HK-2 (cell line): ENCODE measurements around the gene RAB20.
"Not testable (repeated sequence)": the region's sequence is repeated elsewhere in the genome, so short reads cannot be mapped to it uniquely, and the experiment has no call there.

ENCODE experiments used
- DNase-seq: peaks from one replicate; pipeline ENCODE4 v3.0.0-alpha.2; 2018; ENCODE audit not compliant: unreplicated experiment

Gene RAB20

DNA sequence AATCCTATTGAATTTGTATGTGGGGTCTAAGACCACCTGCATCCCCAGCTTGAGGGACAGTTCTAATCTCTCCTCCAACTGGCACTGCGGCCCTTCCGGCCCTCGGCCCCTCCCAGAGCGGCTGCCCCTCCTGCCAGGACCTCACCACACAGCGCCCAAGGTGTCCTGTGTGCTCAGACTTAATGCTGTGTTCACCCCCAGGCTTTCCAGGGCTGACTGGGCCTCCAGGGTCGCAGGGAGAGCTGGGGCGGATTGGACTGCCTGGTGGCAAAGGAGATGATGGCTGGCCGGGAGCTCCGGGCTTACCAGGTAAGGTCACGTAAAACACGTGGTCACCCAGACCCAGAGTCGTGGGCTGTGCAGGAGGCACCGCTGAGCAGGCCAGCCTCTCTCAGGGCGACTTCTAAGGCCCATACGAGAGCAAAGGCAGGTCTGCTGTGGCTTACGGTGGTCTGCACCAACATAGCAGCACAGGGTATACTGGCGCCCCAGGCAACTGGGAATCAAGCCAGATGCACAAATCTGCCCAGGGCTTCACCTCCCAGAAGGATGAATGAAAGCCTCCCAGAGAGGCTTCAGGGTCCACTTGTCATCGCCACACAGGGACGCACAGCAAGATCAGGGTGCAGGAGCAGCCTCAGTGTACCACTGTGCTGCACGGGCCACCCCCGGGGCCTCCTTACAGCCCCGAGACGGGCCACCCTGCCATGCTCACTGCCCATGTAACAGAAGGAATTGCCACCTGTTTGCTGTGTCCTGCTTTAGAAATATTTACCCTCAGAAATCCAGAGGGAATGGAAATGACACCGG lies 69.4 kb downstream of the RAB20 start:
- no peak for DNase-seq

DNA sequence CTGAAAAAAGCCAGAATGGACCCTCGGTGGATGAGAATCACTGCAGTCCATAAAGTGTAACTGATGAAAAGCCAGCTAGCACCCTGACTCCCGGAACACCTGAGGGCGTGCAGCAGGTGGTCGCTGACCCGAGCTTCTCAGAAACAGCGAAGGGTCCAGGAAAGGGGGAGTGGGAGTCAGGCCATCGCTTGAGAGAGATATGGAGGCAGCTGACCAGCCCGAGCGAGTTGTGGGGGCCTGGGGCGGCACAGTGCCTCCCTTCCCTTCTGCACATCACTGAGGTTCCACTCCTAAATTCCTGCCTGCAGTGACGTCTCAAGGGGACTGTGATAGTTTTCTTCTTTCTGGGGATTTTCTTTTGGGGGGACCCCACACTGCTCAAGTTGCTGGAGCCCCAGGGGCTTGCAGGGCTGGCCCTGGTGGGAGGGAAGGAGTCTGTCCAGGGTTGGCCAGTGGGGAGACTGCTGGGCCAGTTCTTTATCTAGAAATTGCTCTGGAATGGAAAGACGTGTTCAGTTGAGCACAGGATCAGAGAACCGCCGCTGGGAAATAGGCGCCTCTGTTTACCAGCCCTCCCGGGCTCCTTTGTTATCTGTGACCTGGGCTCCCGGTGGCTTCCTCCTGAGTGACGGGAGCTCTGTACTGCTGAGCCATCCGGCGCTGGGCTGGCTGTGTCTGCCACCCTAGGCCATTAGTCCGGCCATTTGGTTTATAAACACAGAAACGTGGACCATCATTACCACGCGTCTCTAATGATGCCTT lies 71.3 kb downstream of the RAB20 start:
- no peak for DNase-seq

DNA sequence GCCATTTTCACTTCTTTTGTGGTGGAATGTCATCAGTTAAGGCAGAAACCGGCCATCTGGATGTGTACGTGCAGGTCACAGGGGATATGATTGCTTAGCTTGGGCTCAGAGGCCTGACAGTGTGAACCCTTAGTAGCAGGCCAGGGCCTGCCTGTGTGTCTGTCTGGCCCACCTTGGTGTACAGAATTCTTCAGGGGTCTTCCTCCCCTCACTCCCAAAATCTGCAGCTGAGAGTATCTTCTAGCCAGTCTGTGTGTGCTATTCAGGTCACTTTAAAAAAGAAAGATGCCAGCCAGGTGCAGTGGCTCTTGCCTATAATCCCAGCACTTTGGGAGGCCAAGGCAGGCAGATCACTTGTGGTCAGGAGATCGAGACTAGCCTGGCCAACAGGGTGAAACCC lies 74.6 kb downstream of the RAB20 start:
- not testable (repeated sequence) for DNase-seq

DNA sequence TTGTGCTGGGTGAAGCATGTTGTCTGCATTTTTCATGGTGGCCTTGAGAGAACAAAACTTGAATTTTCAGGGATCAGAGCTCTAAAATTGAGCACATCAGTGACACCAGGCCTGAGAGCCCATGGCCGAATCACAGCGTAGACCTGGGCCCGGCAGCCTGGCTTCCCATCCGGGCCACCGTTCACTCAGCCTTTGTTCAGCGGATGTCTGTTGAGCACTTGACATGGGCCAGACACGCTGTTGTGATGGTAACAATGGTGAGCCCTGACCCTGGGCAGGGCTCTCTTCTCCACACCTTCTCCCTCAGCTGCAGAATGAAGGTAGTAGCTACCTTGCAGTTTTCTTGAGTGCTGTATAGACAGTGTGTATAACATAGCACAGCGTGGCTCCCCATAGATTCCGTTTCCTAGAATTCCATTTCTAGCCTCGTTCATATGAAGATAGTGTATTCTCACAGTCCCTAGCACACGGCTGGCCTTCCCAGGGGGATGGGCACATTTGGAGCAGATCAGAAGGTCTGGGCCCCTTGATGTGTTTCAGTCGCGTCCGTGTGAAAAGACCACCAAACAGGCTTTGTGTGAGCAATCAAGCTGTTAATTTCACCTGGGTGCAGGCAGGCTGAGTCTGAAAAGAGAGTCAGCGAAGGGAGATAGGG lies 75.3 kb downstream of the RAB20 start:
- no peak for DNase-seq

DNA sequence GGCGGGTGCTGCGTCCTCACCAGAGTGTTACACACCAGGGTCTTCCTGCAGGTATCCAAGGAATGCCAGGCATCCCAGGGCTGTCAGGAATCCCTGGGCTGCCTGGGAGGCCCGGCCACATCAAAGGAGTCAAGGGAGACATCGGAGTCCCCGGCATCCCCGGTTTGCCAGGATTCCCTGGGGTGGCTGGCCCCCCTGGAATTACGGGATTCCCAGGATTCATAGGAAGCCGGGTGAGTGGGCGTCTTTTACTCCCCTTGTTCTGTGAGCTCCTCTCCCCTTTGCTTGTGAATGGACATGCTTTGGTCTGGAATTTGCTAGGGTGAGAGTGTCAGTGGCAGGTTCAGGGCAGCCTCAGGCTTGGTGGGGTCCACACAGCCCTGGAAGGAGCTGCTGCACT lies 75.9 kb downstream of the RAB20 start:
- peak; percentile 68 for DNase-seq

DNA sequence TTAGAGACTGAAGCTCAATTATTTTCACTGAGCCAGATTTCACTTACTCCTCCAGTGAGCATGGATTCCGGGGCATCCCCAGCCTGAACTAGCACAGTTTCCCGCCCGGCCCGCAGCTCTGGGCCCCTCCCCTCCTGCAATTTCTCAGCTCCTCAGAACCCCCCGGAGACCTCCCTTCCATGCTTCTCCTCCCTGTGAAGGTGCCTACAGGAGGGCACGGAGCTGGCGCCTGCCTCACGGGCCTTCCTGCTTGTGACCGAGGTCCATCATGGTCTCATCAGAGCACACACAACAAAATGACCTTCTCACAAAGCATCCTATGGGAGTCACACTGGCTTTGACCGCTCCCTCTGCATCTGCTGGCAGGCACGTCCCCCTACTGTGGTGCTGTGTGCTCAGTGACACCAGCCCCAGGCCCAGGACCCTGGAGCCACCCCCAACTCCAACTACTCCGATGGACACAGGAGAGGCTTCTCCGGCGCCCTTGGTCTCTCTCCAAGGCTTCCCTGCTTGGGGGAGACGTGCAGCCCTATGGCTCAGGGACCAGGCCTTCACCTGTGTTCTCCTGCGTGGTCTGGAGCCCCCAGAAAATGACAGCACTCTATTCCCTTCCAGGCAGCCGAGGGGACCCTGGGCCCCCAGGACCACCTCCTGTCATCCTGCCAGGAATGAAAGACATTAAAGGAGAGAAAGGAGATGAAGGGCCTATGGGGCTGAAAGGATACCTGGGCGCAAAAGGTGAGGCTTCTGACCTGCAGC lies 77.1 kb downstream of the RAB20 start:
- DNase-seq: no peak

DNA sequence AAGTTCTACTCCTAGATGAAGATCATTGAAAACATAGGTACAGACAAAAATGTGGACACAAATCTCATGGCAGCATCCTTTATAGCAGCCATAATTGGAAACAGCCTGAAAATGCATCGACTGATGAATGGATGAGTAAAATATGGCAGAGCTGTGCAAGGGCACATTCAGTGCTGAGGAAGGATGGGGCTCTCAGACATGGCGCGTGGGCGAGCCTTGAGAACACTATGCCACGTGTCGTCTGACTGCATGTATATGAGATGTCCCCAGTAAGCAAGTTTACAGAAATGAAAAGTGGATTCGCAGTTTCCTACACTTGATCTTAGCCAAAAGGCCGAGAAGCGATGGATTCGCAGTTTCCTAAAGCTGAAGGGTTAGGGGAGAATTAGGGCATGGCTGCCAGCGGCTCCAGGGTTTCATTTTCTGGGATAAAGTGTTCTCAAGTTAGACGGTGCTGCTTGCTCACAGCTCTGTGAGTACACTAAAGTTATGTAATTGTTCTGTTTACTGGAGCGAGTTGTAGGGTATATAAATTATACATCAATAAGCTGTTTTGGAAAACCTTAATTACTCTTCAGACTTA lies 78.0 kb downstream of the RAB20 start:
- DNase-seq: no peak

DNA sequence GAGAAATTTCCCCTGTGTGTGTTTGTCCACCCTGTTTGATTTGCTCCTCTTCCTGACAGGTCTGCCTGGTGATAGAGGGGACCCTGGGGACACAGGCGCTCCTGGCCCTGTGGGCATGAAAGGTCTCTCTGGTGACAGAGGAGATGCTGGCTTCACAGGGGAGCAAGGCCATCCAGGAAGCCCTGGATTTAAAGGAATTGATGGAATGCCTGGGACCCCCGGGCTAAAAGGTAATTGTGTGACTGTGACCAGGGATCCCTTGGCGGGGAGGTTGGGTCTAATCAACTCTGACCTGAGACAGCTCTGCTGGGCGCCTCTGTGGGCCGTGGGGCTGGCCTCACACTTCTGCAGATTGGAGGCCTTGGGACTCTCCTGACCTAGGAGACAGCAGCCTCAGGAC lies 81.4 kb downstream of the RAB20 start:
- DNase-seq: no peak

DNA sequence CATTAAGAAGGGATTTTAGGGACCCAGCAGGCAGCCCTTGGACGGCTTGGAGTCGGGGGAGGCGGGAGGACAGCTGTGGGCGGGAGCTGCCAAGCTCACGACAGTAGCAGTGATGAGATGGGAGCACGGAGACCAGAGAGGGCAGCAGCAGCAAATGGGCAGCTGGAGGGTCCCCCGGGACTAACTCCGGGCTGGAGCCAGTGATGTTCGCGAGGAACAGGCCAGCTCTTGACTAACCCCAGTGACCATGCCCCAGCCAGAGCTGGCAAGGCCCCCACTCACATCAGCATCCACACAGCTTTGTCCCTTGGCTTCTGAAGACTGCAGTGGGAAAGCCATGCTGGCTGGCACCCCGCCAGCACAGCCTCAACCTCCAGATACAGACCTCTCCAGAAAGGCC lies 81.9 kb downstream of the RAB20 start:
- DNase-seq: no peak

DNA sequence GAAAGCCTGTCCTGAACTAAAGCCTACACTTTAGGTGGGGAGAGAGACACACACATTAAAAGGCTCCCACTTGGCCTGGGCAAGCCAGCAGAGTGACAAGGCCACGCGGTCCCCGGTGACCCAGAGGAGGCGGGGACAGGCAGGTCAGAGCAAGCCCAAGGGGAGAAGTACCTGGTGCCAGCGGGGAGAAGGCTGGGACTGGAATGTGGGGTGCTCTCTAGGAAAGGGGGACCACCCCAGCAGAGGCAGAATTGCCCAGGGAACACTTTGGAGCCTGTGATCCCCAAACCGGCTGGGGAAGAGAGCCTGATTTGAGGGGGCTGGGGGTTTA lies 82.3 kb downstream of the RAB20 start:
- DNase-seq: no peak

DNA sequence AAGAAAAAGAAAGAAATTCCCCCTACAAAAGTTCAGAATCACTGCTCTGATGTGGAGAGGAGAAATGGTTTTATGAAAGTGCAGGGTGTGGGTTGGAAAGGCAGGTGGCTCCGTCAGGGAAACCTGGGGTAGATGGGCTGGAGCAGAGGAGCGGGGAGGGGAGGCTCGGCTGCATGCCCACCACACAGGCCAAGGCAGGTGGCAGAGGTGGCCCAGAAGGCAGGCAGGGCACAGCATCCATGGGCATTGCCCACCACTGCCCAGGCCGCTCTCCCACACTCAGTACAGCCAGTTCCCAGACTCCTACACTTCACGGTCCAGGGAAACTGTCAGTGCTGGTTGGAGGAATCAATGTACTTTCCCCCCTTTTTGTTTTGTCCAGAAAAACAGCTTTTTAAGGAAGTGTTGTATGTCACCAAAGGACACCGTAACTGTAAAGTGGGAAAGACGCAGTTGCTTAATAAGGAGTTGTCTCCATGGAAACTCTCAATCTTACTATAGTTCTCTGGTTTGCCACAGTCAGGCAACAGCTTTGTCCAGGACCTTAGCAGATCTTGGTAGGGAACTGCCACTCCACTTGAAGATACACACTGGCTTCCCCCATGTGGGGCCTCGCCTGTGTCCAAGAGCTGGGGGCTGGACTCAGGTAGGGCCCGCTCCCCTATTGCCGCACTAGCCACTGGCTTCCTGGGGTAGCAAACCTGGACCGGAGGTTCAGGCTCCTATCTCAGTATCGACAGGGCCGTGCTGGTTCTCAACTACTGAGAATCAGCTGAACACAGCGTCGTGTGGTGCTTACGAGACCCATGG lies 82.9 kb downstream of the RAB20 start:
- DNase-seq: no peak

DNA sequence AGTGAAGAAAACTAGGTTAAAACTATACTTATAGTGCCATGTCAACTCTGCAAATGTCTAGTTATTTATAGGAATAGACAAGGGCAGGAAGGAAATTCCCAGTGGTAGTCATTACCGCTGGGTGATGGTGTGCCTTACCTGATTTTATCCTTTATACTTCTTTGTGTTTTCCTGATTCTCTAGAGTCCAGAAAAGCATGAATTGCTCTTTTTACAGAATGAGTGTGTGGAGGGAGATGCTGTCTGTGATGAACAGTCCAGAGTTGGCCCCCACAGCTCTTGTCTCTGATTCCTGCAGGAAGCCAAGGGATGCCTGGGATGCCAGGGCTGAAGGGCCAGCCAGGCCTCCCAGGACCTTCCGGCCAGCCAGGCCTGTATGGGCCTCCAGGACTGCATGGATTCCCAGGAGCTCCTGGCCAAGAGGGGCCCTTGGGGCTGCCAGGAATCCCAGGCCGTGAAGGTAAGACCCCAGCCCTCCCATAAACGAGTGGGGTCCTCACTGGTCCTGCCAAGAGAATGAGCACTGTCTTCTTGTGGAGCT lies 83.7 kb downstream of the RAB20 start:
- no peak for DNase-seq

DNA sequence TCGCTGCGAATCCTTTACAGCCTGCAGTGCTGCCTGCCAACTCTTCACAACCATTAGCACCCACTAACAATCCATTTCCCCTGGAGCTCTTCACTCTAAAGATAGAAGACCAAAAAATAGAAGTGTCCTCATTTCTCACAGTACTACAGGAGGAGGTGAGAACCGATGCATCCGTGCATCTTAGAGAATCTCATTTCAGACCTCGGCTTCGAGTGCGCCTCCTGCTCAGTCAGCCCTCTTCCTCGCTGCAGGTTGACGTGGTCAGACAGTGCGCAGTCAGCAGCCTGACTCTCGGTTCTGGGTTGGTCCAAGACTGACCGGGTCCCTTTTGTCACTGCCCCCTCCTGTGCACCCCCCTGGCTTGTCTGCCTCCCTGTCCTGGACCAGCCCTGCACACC lies 85.3 kb downstream of the RAB20 start:
- no peak for DNase-seq

DNA sequence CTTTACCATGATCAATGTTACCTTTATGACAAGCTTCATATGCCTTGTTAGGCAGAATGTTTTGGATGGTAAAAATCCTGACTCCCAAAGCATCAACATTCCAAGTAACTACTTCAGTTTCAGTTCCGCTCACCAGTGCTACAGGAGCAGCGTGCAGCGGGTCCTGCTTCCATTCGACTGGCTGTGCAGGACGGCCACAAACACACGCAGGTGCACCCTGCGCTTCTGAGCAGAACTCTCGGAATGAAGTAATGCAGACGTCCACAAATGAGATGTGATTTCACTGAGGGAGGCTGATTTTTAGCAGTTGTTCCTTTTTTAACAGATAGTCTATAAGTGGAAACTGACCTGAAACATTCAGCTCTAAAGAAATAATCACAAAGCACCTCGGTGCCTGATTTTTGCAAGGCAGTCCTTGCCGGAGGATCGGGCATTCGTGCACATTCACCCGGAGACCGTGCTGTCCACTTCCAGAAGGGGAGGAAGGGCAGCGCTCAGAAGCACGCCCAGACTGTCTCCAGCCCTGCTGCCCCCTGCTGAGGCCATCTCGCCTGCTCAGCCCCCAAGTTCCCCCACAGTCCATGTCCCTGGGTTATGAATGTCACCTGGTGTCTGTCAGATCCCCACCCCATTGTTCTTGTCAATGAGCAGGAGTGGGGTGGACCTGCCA lies 85.8 kb downstream of the RAB20 start:
- no peak for DNase-seq

DNA sequence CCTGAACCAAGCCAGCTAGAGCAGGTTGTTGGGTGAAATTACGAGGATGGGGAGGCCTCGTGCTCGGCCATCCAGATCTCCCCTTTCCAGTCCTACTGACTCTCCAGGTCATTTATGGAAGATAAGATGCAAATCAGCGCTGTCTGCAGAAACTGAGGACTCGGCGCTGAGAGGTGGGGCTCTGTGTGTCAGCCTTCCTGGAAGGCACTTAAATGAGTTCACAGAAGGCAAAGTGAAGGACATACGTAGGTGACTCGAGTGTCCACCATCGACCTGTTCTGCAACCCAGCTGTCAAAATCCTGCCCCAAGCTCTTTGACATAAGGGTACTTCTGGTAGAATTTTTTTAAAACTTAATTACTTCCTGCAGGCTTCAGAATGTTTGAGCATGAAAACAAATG lies 86.4 kb downstream of the RAB20 start:
- no peak for DNase-seq

DNA sequence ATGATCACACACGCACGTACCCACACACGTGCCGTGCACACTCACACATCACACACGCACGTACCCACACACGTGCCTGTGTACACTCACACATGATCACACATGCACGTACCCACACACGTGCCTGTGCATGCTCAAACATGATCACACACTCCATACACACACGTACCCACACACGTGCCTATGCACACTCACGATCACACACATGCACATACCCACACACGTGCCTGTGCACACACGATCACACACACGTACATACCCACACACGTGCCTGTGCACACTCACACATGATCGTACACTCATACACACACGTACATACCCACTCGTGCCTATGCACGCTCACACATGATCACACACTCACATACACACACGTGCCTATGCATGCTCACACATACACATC lies 86.8 kb downstream of the RAB20 start:
- DNase-seq: no peak
